ENCODE measurements around the gene ZFP14. TPM values are rescaled to one million over a fixed set of nuclear protein-coding genes. Genes with fewer than 3 reads are reported as not detected.
A peak's percentile ranks its signal among the peaks of the same experiment; 100 is the strongest.

The ZFP14 gene
- 6.9 TPM for total RNA-seq
- long read RNA-seq, full-length matches to known transcripts: 4 of 8 reads
- long read RNA-seq, partial matches to known transcripts: 1 of 8 reads
- long read RNA-seq, other reads (novel, unspliced or antisense): 3 of 8 reads

DNA sequence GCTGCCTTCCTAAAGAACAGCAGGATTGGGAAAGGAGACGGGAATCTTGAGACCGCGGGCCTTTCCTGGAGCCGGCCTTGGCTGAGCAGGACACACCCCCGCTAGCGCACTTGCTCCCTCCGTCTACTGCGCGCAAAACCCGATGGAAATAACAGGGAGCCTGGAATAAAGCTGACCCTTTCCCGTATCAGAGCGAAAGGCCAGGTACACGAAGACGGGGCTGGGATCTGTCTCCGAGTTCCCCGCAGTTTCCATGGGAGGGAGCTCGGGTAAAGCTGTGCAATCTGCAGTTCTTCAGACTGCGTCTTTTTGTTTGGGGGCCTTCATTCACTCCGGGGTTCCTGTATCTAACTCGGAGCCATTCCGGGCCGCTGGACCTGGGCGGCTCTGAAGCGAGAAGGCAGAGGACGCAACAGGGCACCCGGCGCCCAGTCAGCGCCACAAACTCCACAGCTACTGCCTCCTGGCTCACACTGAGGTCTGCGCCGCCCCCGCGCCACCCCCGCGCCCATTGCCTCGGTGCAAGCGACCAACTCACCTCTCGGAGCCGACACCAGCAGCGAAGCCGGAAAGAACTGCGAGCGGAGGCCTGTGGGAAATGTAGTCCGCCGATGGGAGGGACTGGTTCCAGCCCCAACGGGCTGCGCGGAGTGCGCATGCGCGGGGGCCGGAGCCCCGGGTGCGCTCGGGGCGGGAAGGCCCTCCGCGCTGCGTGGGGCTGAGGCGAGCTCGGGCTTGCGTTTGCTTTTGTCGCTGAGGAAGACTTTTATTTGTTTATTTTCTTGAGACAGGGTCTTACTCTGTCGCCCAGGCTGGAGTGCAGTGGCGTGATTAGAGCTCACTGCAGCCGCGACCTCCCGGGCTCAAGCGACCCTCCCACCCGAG is at the start of gene ZFP14:
Gene ZFP14, minus strand, starts transcription at position 577 of the 885 bp plus-strand sequence. CDS start 11,309 bp downstream, outside the sequence.
- H3K36me3 ChIP-seq: no peaks in the 10 kb centered on the region
- H3K27ac ChIP-seq: peak within 1 kb of the TSS; percentile 92
- no peaks in the 10 kb centered on the region for H3K9me3 ChIP-seq
- ATAC-seq (peak; percentile 100), DNase-seq (peak; percentile 97)
- intact Hi-C loops (cut with DNase I): no loop called here
- TF ChIP-seq, protein P1, sequence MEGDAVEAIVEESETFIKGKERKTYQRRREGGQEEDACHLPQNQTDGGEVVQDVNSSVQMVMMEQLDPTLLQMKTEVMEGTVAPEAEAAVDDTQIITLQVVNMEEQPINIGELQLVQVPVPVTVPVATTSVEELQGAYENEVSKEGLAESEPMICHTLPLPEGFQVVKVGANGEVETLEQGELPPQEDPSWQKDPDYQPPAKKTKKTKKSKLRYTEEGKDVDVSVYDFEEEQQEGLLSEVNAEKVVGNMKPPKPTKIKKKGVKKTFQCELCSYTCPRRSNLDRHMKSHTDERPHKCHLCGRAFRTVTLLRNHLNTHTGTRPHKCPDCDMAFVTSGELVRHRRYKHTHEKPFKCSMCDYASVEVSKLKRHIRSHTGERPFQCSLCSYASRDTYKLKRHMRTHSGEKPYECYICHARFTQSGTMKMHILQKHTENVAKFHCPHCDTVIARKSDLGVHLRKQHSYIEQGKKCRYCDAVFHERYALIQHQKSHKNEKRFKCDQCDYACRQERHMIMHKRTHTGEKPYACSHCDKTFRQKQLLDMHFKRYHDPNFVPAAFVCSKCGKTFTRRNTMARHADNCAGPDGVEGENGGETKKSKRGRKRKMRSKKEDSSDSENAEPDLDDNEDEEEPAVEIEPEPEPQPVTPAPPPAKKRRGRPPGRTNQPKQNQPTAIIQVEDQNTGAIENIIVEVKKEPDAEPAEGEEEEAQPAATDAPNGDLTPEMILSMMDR (IDR thresholded peaks at IDR 0.05): peak; percentile 32
- peaks cover 8% of the 10 kb centered on the region for H3K4me1 ChIP-seq
- H3K27me3 ChIP-seq: no peaks in the 10 kb centered on the region
- peak within 1 kb of the TSS; percentile 83 for H3K4me3 ChIP-seq

DNA sequence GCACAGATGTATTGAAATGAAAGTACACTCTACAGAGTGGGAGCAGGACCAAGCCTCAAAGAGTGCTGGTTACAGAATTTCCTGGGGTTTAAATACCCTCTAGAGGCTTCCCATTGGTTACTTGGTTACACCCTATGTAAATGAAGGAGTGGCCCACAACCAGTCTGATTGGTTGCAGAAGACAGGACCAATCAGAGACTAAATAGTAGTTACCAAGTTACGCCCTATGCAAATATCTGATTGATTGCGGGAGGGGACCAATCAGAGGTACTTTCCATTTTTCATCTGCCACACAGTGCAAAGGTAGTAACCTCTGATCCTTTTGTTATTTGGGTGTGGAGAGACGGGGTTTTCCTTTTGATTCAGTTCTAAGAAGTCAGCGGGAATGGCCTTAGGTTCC is 44.9 kb upstream of the ZFP14 start:
- TF ChIP-seq, protein P1 (IDR thresholded peaks at IDR 0.05): no peak
- Histone ChIP-seq H3K4me1 (no peaks in the 10 kb centered on the region), H3K36me3 (no peaks in the 10 kb centered on the region), H3K27me3 (no peaks in the 10 kb centered on the region), H3K4me3 (no peak overlapping the region), H3K9me3 (no peaks in the 10 kb centered on the region), H3K27ac (no peak overlapping the region)
- no peak for ATAC-seq
- DNase-seq: no peak
- intact Hi-C loops (cut with DNase I): no loop called here

DNA sequence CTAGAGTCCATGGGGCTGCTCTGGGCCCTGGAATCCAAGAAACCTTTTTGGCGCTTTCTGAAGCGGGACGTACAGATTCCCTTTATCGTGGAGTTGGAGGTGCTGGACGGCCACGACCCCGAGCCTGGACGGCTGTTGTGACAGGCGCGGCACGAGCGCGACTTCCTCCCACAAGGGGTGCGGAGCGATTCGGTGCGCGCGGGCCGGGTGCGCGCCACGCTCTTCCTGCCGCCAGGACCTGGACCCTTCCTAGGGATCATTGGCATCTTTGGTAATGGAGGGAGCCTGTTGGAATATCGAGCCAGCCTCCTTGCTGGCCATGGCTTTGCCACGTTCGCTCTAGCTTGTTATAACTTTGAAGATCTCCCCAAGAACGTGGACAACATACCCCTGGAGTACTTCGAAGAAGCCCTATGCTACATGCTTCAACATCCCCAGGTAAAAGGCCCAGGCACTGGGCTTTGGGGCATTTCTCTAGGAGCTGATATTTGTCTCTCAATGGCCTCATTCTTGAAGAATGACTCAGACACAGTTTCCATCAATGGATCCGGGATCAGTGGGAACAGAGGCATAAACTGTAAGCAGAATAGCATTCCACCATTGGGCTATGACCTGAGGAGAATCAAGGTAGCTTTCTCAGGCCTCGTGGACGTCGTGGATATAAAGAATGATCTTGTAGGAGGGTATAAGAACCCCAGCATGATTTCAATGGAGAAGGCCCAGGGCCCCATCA is 42.9 kb upstream of the ZFP14 start:
- no peaks in the 10 kb centered on the region for H3K27me3 ChIP-seq
- TF ChIP-seq, protein P1 (IDR thresholded peaks at IDR 0.05): no peak

GRCh38 chr19:36420961-36421748 is 42.2 kb upstream of the ZFP14 start:
- peak overlapping the region; percentile 50 for H3K4me3 ChIP-seq
- peak; percentile 27 for ATAC-seq
- DNase-seq: no peak

More for the DNA sequence above, 42.9 kb upstream of the ZFP14 start:
- Histone ChIP-seq H3K36me3 (no peaks in the 10 kb centered on the region), H3K4me3 (peak overlapping the region; percentile 50), H3K9me3 (no peaks in the 10 kb centered on the region), H3K27ac (peak overlapping the region; percentile 17), H3K4me1 (peaks cover 9% of the 10 kb centered on the region)
- DNase-seq: no peak
- intact Hi-C loops (cut with DNase I): no loop called here
- no peak for ATAC-seq

More at GRCh38 chr19:36420961-36421748, 42.2 kb upstream of the ZFP14 start:
- H3K27me3 ChIP-seq: no peaks in the 10 kb centered on the region
- TF ChIP-seq, protein P1 (IDR thresholded peaks at IDR 0.05): no peak
- peaks cover 11% of the 10 kb centered on the region for H3K4me1 ChIP-seq
- no peaks in the 10 kb centered on the region for H3K9me3 ChIP-seq
- intact Hi-C loops (cut with DNase I): no loop called here
- no peaks in the 10 kb centered on the region for H3K36me3 ChIP-seq
- H3K27ac ChIP-seq: peak overlapping the region; percentile 17

Data from upper lobe of right lung (tissue), 1 donor.